Gastroesophageal sphincter (tissue), 3 donors: ENCODE data around the gene A3GALT2.

Source experiments
- POLR2A ChIP-seq, 2 donors: fragments of 450-650 bp; IDR thresholded peaks; one replicate each; pipeline ENCODE4 v1.6.1; 2017; ENCODE audit warnings: antibody characterized with exemption in 2 of 2, mild to moderate bottlenecking in 2 of 2, moderate library complexity in 1 of 2
- TF ChIP-seq, protein P1 (sequence below), 4 experiments: fragments of 200-600 bp in 2 of 4; fragments of 450-650 bp in 2 of 4; sonication (generic) in 1 of 4; IDR thresholded peaks; one replicate each; pipeline ENCODE4 v1.5.1; 2017 to 2019; ENCODE audit warnings: antibody characterized with exemption in 4 of 4, mild to moderate bottlenecking in 2 of 4, moderate library complexity in 2 of 4

- TF ChIP-seq, protein P1, sequence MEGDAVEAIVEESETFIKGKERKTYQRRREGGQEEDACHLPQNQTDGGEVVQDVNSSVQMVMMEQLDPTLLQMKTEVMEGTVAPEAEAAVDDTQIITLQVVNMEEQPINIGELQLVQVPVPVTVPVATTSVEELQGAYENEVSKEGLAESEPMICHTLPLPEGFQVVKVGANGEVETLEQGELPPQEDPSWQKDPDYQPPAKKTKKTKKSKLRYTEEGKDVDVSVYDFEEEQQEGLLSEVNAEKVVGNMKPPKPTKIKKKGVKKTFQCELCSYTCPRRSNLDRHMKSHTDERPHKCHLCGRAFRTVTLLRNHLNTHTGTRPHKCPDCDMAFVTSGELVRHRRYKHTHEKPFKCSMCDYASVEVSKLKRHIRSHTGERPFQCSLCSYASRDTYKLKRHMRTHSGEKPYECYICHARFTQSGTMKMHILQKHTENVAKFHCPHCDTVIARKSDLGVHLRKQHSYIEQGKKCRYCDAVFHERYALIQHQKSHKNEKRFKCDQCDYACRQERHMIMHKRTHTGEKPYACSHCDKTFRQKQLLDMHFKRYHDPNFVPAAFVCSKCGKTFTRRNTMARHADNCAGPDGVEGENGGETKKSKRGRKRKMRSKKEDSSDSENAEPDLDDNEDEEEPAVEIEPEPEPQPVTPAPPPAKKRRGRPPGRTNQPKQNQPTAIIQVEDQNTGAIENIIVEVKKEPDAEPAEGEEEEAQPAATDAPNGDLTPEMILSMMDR (IDR thresholded peaks at IDR 0.05) = no peak
- no peak for TF ChIP-seq POLR2A (IDR thresholded peaks at IDR 0.05)
Observed at GRCh38 chr1:33317354-33317753, 3.5 kb downstream of the A3GALT2 start.
